ENCODE results near the gene SRGN. TPM values are rescaled to one million over a fixed set of nuclear protein-coding genes. Genes with fewer than 3 reads are reported as not detected.

The SRGN gene
- total and polyA plus RNA-seq, 2 donors (not counting 1 experiment from before 2014, with no cell fraction given) = 47.3 to 52.3 TPM

DNA sequence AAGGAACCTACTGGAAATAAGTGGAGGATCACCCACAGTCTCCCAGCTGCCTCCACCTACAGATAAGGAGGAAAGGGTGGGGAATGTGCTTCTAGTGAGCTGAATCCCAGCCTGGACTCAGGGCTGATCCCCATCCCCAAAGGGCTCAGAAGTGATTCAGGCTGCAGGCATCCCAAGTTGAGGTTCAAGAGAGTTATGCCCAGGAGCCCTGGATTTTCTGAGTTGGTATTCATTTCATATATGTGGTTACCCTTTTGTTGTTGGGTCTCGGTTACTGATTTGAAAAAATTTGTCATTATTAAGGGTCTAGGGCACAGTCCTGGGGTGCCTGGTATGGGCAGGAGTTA is 30.0 kb upstream of the SRGN start:
- intact Hi-C loops (cut with micrococcal nuclease) = no loop called here
- ATAC-seq (ENCODE audit: low read depth) (no peak), DNase-seq (no peak)
- ChIA-PET POLR2A (no interaction called here), CTCF (no interaction called here)
- Histone ChIP-seq H3K4me2 (replicated peaks; ENCODE audit: low read depth, low read length, poor library complexity, severe bottlenecking) (no peak overlapping the region), H3K79me2 (ENCODE audit: control insufficient read depth, insufficient read depth, low read length) (no peaks in the 10 kb centered on the region), H3K27me3 (replicated peaks in 1 of 4; ENCODE audit: control extremely low read depth in 1 of 4, control insufficient read depth in 3 of 4, insufficient read depth in 4 of 4, low read length in 3 of 4) (no peaks in the 10 kb centered on the region), H2AFZ (ENCODE audit: insufficient read depth, low read depth, low read length, poor library complexity, severe bottlenecking) (peak overlapping the region; percentile 27), H3K27ac (ENCODE audit: low read length in 2 of 2) (no peak overlapping the region), H3K4me1 (ENCODE audit: control insufficient read depth in 2 of 2, insufficient read depth in 2 of 2, low read length in 2 of 2) (peaks cover 6 to 19% of the 10 kb centered on the region in 2 donors), H3K9ac (ENCODE audit: low read length) (no peak overlapping the region), H3K36me3 (replicated peaks in 1 of 2; ENCODE audit: control extremely low read depth in 1 of 2, control insufficient read depth in 1 of 2, extremely low read depth in 1 of 2, insufficient read depth in 2 of 2, low read length in 1 of 2) (no peaks in the 10 kb centered on the region), H3K9me3 (ENCODE audit: control extremely low read depth in 1 of 3, control insufficient read depth in 2 of 3, insufficient read depth in 1 of 3, low read length in 2 of 3) (no peaks in the 10 kb centered on the region), H4K20me1 (ENCODE audit: control insufficient read depth, insufficient read depth, low read length, poor library complexity, severe bottlenecking) (no peaks in the 10 kb centered on the region), H3K4me3 (ENCODE audit: control extremely low read depth in 1 of 5, extremely low read depth in 1 of 5, insufficient read depth in 1 of 5, low read depth in 2 of 5, low read length in 4 of 5) (peak overlapping the region in 1 of 5 experiments; percentile 5)
- 0% methylated on average over 1 of the region's 1 CpG for WGBS (ENCODE audit: insufficient coverage)
- Mint-ChIP-seq H3K4me3 (no peak overlapping the region), H3K27ac (no peak overlapping the region), H3K4me1 (peaks cover 23% of the 10 kb centered on the region), H3K27me3 (no peaks in the 10 kb centered on the region), H3K9me3 (ENCODE audit: insufficient read depth) (no peaks in the 10 kb centered on the region)
- no peak for TF ChIP-seq EZH2 (IDR thresholded peaks at IDR 0.05; ENCODE audit: borderline replicate concordance, insufficient read depth, low read depth, low read length, poor library complexity, severe bottlenecking)
- TF ChIP-seq, protein P1, sequence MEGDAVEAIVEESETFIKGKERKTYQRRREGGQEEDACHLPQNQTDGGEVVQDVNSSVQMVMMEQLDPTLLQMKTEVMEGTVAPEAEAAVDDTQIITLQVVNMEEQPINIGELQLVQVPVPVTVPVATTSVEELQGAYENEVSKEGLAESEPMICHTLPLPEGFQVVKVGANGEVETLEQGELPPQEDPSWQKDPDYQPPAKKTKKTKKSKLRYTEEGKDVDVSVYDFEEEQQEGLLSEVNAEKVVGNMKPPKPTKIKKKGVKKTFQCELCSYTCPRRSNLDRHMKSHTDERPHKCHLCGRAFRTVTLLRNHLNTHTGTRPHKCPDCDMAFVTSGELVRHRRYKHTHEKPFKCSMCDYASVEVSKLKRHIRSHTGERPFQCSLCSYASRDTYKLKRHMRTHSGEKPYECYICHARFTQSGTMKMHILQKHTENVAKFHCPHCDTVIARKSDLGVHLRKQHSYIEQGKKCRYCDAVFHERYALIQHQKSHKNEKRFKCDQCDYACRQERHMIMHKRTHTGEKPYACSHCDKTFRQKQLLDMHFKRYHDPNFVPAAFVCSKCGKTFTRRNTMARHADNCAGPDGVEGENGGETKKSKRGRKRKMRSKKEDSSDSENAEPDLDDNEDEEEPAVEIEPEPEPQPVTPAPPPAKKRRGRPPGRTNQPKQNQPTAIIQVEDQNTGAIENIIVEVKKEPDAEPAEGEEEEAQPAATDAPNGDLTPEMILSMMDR (IDR thresholded peaks at IDR 0.05) = no peak

DNA sequence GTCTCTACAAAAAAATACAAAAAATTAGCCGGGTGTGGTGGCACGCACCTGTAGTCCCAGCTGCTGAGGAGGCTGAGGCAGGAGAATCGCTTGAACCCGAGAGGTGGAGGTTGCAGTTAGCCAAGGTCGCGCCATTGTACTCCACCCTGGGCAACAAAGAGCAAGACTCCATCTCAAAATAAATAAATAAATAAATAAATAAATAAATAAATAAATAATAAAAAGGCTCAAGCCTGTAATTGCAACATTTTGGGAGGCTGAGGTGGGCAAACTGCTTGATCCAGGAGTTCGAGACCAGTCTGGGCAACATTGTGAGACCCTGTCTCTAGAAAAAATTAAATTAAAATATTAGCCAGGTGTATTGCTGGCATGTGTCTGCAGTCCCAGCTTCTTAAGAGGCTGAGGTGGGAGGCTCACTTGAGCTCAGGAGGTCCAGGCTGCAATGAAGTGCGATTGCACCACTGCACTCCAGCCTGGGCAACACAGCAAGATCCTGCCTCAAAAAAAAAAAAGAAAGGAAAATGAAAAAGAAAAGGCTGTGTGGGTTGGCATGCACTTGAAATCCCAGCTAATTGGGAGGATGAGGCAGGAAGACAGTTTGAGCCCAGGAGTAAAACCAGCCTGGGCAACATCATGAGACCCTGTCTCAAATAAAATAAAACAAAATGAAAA is 27.6 kb upstream of the SRGN start:
- peaks cover 6 to 19% of the 10 kb centered on the region in 2 donors for H3K4me1 ChIP-seq (ENCODE audit: control insufficient read depth in 2 of 2, insufficient read depth in 2 of 2, low read length in 2 of 2)
- H3K4me3 Mint-ChIP-seq = no peak overlapping the region
- no peak for ATAC-seq (ENCODE audit: low read depth)

More for the DNA sequence above, 27.6 kb upstream of the SRGN start:
- H3K9me3 Mint-ChIP-seq (ENCODE audit: insufficient read depth) = no peaks in the 10 kb centered on the region
- Histone ChIP-seq H3K4me2 (replicated peaks; ENCODE audit: low read depth, low read length, poor library complexity, severe bottlenecking) (no peak overlapping the region), H4K20me1 (ENCODE audit: control insufficient read depth, insufficient read depth, low read length, poor library complexity, severe bottlenecking) (no peaks in the 10 kb centered on the region), H3K9ac (ENCODE audit: low read length) (no peak overlapping the region), H3K36me3 (replicated peaks in 1 of 2; ENCODE audit: control extremely low read depth in 1 of 2, control insufficient read depth in 1 of 2, extremely low read depth in 1 of 2, insufficient read depth in 2 of 2, low read length in 1 of 2) (no peaks in the 10 kb centered on the region), H3K27ac (ENCODE audit: low read length in 2 of 2) (no peak overlapping the region), H3K4me3 (ENCODE audit: control extremely low read depth in 1 of 5, extremely low read depth in 1 of 5, insufficient read depth in 1 of 5, low read depth in 2 of 5, low read length in 4 of 5) (no peak overlapping the region), H3K79me2 (ENCODE audit: control insufficient read depth, insufficient read depth, low read length) (no peaks in the 10 kb centered on the region), H2AFZ (ENCODE audit: insufficient read depth, low read depth, low read length, poor library complexity, severe bottlenecking) (no peak overlapping the region), H3K9me3 (ENCODE audit: control extremely low read depth in 1 of 3, control insufficient read depth in 2 of 3, insufficient read depth in 1 of 3, low read length in 2 of 3) (no peaks in the 10 kb centered on the region), H3K27me3 (replicated peaks in 1 of 4; ENCODE audit: control extremely low read depth in 1 of 4, control insufficient read depth in 3 of 4, insufficient read depth in 4 of 4, low read length in 3 of 4) (no peaks in the 10 kb centered on the region)
- ChIA-PET CTCF (interaction anchor here (0.6 kb wide), 1 partner anchor 479 kb away, joined by 4 read pairs; no protein-coding TSS in a partner anchor), POLR2A (interaction anchor here (0.7 kb wide), 1 partner anchor 41 kb away, joined by 4 read pairs; no protein-coding TSS in a partner anchor)
- peaks cover 23% of the 10 kb centered on the region for H3K4me1 Mint-ChIP-seq
- intact Hi-C loops (cut with micrococcal nuclease) = no loop called here
- no peaks in the 10 kb centered on the region for H3K27me3 Mint-ChIP-seq
- WGBS (ENCODE audit: insufficient coverage) = 100% methylated on average over 1 of the region's 8 CpGs
- TF ChIP-seq EZH2 (IDR thresholded peaks at IDR 0.05; ENCODE audit: borderline replicate concordance, insufficient read depth, low read depth, low read length, poor library complexity, severe bottlenecking) = no peak
- TF ChIP-seq, protein P1 (IDR thresholded peaks at IDR 0.05) = no peak
- H3K27ac Mint-ChIP-seq = no peak overlapping the region
- no peak for DNase-seq
